HG02571 (cell line): ENCODE measurements around the gene RWDD4.

ENCODE experiments used
- ATAC-seq: cut with Tn5 transposase; IDR thresholded peaks from one replicate; pipeline ENCODE4 v1.9.1; 2021; ENCODE audit warnings: mild to moderate bottlenecking, moderate library complexity; ENCODE audit not compliant: unreplicated experiment

Gene RWDD4

DNA sequence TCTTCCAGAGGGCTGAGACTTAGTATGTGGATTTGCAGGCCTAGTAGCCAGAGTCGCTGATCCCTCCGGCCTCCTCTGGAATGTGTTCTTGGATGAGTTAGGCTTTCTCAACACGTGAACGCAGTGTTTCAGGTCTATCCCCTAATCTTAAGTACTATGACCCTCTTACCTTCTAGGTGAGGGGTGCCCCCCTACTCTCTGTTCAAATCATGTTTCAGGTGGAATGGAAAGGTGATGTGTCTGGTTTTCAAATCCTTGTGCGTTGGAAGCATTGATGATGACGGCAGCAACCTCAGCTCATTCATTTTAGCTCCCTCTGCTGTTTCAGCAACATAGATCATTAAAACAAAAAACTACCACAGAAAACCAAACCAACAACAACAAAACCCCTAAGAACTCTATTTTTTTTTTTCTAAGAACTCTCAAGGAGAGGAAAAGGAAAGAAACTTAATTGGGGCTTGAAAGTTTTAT, 56.4 kb downstream of the RWDD4 start:
- no peak for ATAC-seq

DNA sequence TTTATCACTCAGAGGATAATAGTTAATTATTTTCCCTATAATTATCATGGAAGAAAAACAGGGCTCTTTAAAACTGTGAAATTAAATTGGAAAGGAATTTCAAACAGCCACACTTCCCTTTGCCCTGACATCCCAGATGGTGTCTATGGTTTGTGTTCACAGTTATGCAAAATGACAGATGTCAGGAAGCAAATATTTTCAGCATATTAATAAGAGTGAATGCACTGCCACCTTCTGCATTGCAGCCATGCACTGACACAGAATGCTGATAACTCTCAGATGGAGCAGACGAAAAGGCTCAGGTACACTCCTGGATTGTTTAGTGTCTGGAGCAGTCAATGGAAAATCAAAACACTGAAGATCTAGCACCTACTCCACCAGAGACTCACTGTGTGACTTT, 57.6 kb downstream of the RWDD4 start:
- ATAC-seq = no peak

DNA sequence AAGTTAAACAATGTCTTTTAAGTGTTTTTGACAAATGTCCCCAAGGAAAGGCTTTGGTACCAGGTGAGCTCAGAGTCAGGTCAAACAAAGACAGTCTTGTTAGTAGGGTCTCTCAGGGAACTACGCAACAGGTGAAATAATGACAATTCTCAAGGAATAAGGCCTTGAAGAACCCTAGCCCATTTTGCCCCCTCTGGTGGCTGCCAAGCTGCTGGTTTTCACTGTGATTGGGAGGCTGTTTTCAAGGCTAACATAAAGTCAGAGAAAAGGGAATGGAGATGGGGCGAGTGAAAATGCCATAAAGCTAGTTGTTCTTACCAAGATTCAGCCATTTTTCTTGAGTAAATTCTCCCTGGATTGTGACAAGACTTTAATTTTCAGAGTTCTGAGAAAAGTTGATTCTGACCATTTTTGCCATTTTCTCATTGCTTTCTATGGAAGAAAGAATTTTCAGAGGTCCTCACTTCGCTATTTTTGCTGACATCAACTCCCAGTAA, 58.7 kb downstream of the RWDD4 start:
- ATAC-seq = no peak

DNA sequence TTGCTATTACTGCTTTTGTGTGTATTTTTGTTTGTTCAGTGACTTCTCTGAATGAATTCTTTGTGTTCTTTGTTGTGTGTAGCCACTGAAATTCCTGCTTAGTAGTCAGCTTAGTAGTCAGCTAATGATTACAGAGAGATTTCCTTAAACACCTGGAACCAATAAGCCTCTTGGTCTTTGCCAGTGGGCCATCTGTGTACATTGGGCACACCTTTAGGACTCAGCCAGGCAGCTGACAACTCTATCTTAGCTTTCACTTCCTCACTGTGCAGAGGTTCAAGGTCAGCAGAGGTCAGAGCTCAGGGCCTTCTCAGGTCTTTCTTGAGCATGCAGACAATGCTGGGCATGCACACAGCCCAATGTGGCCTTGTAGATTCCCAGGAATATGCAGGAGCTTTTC, 59.3 kb downstream of the RWDD4 start:
- ATAC-seq = no peak

DNA sequence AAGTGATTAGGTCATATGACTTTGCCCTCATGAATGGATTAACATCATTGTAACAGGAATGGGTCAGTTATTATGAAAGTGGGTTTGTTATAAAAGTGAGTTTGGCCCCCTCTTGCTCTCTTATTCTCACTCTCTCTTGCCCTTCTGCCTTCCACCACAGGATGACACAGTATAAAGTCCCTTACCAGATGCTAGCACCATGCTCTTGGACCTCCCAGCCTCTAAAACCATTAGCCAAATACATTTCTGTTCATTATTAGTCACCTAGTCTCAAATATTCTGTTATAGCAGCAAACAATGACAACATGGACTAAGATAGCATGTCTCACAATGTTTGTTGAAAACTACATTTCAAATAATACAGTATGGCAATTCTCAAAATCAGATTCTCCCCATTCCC, 59.7 kb downstream of the RWDD4 start:
- ATAC-seq = no peak

DNA sequence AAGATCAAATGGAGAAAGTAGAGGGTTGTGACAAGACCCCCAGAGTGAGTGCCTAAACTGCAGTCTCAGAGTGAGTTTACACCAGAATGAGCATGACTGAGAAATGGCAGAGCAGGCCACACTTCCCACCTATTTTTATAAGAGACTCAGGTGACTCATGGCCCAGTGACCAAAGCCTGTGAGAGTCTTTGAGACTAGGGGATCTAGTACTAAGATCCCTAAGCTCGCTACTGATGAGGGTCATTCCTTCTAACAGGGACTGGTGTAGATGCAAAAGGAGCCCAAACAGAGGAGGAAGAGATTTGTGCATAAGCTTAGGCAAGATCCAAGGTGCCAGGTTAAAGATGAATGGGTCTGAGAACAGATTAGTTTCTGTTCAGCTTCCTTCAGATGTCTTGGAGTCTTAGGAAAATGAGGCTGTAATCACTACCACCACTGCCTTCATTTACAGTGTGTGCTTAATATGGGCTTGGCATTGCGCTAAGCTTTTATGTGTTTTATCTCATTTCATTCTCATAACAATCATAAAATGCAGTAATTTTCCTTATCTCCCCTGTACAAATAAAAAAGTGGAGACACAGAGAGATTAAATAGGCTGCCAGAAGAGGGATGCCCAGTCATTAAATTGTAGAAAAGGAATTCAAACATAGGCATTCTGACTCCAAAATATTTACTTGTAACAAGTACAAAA, 62.8 kb downstream of the RWDD4 start:
- no peak for ATAC-seq

DNA sequence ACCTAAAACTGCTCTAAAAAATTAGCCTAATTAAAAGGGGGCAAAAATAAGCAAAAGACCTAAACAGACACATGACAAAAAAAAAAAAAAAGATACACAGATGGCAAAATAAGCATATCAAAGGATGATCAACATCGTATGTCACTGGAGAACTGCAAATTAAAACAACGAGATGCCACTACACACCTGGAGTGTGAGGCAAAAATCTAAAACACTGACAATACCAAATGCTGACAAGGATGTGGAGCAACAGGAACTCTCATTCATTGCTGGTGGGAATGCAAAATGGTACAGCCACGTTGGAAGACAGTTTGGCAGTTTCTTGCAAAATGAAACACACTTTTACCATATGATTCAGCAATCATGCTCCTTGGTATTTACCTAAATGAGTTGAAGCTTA, 64.2 kb downstream of the RWDD4 start:
- no peak for ATAC-seq

DNA sequence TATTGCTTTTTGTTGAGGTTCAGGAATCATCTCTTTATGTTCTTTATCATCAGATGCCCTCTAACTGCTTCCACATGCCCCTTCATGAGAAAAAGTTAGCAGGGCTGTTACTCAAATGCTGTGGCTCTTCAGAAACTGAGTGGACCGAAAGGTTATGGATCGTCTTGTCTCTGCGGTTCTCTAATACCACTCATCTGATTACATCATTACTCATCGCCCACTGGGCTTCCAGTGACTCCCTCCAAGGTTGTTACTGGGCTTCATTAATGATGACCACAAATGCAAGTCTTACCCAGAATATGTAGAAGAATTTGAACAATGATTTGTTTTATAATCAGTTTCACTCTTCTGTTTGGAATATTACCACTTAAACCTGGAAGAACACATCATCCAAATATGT, 67.7 kb downstream of the RWDD4 start:
- no peak for ATAC-seq
